Fibroblast of villous mesenchyme (primary cell): ENCODE results near the gene PLGLB1. TPM values are rescaled to one million over a fixed set of nuclear protein-coding genes. Genes with fewer than 3 reads are reported as not detected.

Source experiments
- small RNA-seq: library from RNA; depleted of rRNA; stranded (forward); fragments of <200 nt; gene quantifications from one replicate; pipeline ENCODE3, GENCODE V24; 2012
- total RNA-seq: library from RNA; depleted of rRNA; stranded (reverse); fragments of >200 nt; gene quantifications from 2 replicates; pipeline ENCODE4 v1.2.3, GENCODE V29; 2012

The PLGLB1 gene
- total RNA-seq, 1 donor, result 3.0 TPM

Small RNAs within 50 kb of the gene (small RNA-seq; reads per million reads assigned to genes)
- not detected for gene AC125232.1

Other genes starting within 250 kb of the PLGLB1 start
- gene CD8A, start 230.9 kb downstream of the PLGLB1 start, total RNA-seq, result not detected in 2 replicates
- gene CD8B, start 160.0 kb downstream of the PLGLB1 start, total RNA-seq, result not detected in 2 replicates
- 4.7 and 6.1 TPM in 2 replicates for gene RGPD1, start 79.7 kb downstream of the PLGLB1 start, total RNA-seq